Dermis microvascular lymphatic vessel endothelial cell (primary cell): ENCODE measurements around the gene FAM43B. TPM values are rescaled to one million over a fixed set of nuclear protein-coding genes. Genes with fewer than 3 reads are reported as not detected.
"Not testable (repeated sequence)": the region's sequence is repeated elsewhere in the genome, so short reads cannot be mapped to it uniquely, and the experiment has no call there.

Source experiments
- DNase-seq, 2 donors: peaks; one replicate each; pipeline versions ENCODE4 v3.0.0 to v3.0.0-alpha.2; 2010; ENCODE audit warnings: low read depth in 2 of 2
- total RNA-seq: library from RNA; depleted of rRNA; stranded (reverse); fragments of >200 nt; gene quantifications from 2 replicates; pipeline ENCODE4 v1.2.1, GENCODE V29; 2014

The FAM43B gene, protein sequence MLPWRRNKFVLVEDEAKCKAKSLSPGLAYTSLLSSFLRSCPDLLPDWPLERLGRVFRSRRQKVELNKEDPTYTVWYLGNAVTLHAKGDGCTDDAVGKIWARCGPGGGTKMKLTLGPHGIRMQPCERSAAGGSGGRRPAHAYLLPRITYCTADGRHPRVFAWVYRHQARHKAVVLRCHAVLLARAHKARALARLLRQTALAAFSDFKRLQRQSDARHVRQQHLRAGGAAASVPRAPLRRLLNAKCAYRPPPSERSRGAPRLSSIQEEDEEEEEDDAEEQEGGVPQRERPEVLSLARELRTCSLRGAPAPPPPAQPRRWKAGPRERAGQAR
- under 0.01 TPM in 1 of 2 replicates, not detected in the other for total RNA-seq

GRCh38 chr1:20551945-20552727, at the start of gene FAM43B:
Gene FAM43B (plus strand): TSS chr1:20552573. CDS start chr1:20552974, 401 bp downstream.
- peak in 1 of 2 donors; percentile 15 for DNase-seq

GRCh38 chr1:20505488-20505887, 46.9 kb upstream of the FAM43B start:
- no peak for DNase-seq

DNA sequence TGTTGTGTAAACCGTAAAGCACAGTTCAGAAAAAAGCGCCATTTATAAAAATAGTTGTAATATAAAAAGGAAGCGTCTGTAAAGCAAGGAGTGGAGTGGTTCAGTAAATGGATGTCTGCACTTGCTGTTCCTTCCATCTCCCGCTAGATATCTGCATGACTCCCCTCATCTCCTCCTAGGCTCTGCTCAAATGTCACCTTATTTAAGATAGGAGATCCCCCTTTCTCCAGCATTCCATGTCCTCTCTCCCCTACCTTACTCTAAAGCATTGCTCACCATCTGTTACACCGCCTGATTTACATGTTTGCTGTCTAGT, 45.2 kb upstream of the FAM43B start:
- no peak for DNase-seq

DNA sequence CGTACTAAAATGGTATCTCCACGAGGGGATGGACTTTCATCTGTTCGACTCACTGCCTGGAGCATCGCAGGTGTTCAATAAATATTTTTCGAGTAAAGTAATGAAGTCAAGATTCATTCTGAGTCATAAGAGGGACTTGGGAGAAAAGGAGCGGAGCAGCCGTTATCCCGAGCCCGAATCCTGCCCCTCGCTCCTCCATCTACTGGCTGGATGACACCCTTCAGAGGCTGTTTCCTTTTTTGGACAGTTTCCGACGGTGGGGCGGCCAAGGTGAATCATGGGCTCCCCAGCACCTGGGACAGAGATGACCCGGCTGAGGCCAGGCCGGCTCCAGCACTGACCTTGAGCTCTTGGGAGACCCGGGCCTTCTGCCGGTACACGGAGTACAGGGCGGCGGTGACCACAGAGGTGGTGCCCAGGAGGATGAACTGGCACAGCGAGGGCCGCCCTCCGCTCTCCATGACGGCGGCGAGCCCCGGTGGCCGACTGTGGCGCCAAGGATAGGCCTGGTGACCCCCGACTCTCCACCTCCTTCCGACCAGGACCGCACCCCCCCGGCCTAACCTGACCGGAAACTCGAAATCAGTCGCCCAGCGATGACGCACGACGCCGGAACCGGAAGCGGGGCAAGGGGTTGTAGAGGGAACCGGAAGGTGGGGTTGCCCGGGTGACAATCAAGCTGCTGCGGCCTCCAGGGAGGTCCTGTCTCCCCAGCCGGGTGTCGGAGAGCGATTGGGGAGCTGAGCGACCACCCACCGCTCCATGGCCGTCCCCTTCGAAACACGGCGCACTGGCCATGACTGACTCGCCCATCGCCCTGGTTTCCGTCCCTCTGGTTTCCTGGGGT, 44.6 kb upstream of the FAM43B start, which contains the start of gene MUL1:
MUL1 (minus strand) TSS at position 588 of the 847 bp plus-strand sequence; CDS start at position 461, 127 bp downstream.
- DNase-seq, result peak; percentile 89

DNA sequence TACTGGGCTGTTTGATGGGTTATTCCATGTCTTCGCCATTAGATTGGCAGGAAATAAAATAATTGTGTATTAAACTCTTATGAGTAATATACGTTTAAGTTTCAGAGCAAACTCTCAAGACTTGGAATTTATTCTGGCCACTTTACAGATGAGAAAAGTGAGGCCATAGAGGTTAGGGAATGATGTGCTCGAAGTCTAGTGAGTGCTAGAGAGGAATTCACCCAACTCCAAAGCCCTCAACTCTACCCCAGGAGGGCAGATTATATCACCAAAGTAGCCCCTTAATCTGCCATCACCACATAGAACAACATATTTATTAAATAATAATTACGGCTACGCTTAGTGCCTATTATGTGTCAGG, 44.0 kb upstream of the FAM43B start:
- DNase-seq, result no peak

GRCh38 chr1:20511518-20512428, 40.6 kb upstream of the FAM43B start:
- DNase-seq, result no peak

GRCh38 chr1:20519609-20520262, 32.6 kb upstream of the FAM43B start:
- DNase-seq, result not testable (repeated sequence)

DNA sequence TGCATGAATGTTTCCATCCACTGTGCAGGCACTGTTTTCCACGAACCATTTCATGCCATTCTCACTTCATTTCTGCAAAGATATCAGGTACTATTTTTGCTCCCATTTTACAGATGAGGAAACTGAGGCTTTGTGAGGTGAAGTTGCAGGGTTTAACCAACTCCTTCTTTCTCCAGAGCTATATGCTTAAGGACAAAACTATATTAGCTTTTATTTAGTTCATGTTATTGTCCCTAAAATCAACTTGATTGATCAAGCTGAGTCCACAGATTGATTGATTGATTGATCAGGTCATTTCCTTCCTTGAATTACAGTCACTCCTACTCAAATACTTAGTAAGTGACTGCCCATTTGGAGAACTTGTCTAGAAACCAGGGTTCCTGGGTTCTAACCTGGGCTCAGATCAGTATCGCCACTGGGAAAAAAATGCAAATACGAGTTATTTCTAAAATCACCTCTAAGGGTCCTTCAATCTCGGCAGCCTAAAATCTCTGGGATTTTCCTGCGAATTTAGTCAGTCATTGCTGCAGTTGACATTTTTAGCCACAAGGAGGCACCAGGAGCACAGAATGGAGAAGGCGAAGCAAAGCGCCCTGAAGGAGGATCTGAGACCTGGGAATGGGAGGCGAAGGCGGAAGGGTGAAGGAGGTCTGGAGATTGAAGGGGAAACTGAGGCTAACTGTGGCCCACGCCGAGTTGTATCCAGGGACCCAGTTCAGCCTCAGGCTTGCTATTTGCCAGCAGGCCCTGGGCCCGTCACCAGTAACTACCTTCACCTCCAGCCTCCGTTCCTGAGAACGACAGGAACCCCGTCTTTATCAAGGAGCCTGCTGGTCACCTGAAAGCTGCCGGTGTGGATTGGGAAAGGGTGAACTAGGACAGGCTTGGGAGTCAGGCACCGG, 30.2 kb upstream of the FAM43B start:
- DNase-seq, result peak; percentile 35 to 67

- DNase-seq, result no peak
These were observed 26.1 kb upstream of the FAM43B start for GRCh38 chr1:20526267-20526666.

DNA sequence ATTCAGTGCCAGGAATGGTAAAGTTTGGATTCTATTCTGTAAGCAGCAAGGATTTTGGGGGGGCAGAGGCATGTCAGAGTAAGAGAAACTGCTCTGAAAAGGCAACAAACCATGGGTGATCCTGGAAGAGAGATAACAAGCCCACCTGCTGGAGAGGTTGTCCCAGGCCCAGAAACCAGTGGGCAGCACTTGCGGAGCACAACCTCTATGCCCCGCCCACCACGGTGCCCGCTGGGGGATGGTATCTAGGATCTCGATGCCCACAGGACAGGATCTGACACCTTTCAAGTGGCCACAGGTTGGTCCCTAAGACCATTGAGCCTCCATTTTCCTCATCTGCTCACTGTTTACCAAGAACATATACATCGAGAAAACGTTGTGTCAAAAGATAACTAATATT, 24.2 kb upstream of the FAM43B start:
- DNase-seq, result no peak

GRCh38 chr1:20530306-20530705, 22.1 kb upstream of the FAM43B start:
- no peak for DNase-seq

DNA sequence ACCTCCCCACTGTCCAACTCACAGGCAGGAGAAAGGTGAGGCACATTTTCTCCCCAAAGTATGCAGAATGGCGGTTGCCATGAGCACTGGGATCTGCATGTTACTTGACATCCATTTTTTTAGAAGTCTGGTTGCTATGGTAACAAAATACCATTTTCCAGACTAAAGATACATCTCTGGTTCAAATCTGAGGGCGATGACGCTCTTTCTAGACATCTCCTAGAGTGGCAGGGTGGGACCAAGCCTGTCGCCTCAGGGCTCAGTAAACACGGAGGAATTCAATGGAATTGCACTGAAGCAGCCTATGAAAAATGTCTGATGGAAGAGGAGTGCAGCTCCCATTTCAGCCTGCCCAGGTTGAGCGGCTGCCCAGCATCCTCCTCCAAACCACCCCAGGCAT, 21.5 kb upstream of the FAM43B start:
- DNase-seq, result no peak

DNA sequence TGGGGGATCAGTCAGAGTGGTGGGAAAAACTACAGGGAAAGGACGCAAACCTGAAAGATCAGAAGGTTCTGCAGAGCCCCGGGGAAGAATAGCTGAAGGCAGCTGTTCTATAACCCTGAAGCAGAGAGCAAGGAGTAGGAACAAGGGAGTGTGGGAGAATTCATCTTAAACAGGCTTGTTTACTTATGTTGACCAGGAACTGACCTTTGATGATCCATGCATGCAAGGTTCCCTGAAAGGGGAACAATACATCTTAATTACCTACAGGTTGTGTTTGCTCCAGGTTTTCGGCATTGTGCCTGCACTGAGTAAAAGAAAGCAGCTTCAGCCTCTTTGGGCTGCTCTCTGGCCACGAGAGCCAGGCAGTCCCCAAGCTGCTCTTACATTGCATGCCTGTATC, 18.7 kb upstream of the FAM43B start:
- no peak for DNase-seq

DNA sequence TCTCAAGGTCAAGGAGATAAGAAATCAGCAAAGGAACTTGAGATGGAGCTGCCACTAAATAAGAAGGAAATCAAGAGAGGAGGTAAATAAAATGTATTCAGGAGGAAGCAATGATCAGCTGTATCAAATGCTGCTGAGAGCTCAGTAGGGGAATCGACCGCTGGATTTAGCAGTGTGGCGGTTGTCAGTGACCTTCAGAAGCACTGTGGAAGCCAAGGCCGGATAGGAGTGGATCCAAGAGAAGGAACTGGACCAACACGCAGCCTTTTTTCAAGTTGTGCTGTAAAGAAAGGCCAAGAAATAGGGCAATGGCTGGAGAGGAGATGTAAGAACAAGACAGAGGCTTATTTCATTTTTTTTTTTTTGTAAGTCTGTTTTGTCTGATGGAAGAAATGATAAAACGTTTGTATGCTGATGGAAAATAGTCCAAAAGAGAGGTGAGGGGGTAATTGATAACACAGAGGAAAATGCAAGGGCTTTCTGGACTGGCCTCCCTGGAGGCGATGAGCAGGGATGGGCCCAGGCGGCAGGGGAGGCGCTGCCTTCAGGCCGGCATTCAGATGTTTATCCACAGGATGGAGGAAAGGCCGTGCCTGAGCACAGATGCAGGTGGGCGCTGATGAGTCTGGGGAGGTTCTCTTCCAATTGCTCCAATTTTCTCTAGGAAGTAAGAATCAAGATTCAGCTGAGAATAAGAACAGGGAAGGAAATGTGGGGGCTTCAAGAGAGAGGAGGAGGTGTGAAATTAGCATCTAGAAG, 17.5 kb upstream of the FAM43B start:
- DNase-seq, result no peak

GRCh38 chr1:20538227-20538626, 14.1 kb upstream of the FAM43B start:
- DNase-seq, result no peak

GRCh38 chr1:20538760-20539551, 13.4 kb upstream of the FAM43B start:
- DNase-seq, result no peak

DNA sequence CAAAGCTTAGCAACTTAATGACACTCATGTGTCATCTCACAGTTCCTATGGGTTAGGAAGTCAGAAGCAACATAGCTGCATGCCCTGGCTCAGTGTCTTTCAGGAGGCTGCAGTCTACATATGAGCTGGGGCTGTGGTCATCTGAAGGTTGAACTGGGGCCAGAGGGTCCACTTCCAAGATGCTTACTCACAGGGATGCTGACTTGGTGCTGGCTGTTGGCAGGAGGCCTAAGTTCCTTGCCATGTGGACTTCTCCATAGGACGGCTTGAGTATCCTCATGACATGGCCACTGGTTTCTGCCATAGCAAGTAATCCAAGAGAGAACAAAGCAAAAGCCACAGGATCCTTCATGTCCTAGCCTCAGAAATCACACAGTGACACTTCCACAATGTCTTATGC, 12.1 kb upstream of the FAM43B start:
- no peak for DNase-seq

DNA sequence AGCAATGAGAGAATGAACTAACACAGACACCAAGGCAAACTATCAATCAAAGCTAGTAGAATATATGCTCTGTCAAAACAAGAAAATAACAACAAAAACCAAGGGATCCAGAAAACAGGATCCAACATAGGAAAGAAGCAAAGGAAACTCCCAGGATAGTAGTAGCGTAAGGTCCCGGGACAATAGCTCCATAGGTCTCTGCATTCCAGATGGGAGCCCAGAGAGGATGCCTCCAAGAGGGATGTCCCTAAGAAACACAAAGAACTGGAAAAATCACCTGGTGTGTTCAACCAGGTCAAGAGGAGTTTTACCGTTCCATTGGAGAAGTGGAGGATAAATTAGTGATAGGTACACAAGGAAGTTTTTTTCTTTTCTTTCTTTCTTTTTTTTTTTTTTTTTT, 5.7 kb upstream of the FAM43B start:
- no peak for DNase-seq
